ENCODE results near the gene TPP1.

Gene TPP1

GRCh38 chr11:6619004-6619745 lies at the start of gene TPP1:
Gene TPP1, minus strand, starts transcription at chr11:6619422. Its CDS starts 22 bp downstream, at chr11:6619400.
- DNase-seq (ENCODE audit: low read depth in 1 of 2, low spot score in 1 of 2), result peak; percentile 71 to 80

GRCh38 chr11:6667733-6668374 lies 48.6 kb upstream of the TPP1 start:
- DNase-seq (ENCODE audit: low read depth in 1 of 2, low spot score in 1 of 2), result no peak

- DNase-seq (ENCODE audit: low read depth in 1 of 2, low spot score in 1 of 2), result no peak
Measured at GRCh38 chr11:6666302-6667183, 47.3 kb upstream of the TPP1 start.

GRCh38 chr11:6664551-6664950 lies 45.3 kb upstream of the TPP1 start:
- DNase-seq (ENCODE audit: low read depth in 1 of 2, low spot score in 1 of 2), result no peak

GRCh38 chr11:6663794-6664469 lies 44.7 kb upstream of the TPP1 start:
- DNase-seq (ENCODE audit: low read depth in 1 of 2, low spot score in 1 of 2), result no peak

GRCh38 chr11:6660712-6661111 lies 41.5 kb upstream of the TPP1 start:
- DNase-seq (ENCODE audit: low read depth in 1 of 2, low spot score in 1 of 2), result no peak

GRCh38 chr11:6658647-6659046 lies 39.4 kb upstream of the TPP1 start:
- DNase-seq (ENCODE audit: low read depth in 1 of 2, low spot score in 1 of 2), result no peak

GRCh38 chr11:6657346-6657745 lies 38.1 kb upstream of the TPP1 start:
- DNase-seq (ENCODE audit: low read depth in 1 of 2, low spot score in 1 of 2), result no peak

GRCh38 chr11:6656936-6657335 lies 37.7 kb upstream of the TPP1 start:
- no peak for DNase-seq (ENCODE audit: low read depth in 1 of 2, low spot score in 1 of 2)

GRCh38 chr11:6656584-6656915 lies 37.3 kb upstream of the TPP1 start:
- DNase-seq (ENCODE audit: low read depth in 1 of 2, low spot score in 1 of 2), result no peak

- no peak for DNase-seq (ENCODE audit: low read depth in 1 of 2, low spot score in 1 of 2)
Measured at GRCh38 chr11:6655790-6656583, 36.8 kb upstream of the TPP1 start, which contains the start of gene DCHS1. Gene DCHS1, minus strand, starts transcription at chr11:6655809. Its CDS starts 14,196 bp downstream, at chr11:6641613.

- DNase-seq (ENCODE audit: low read depth in 1 of 2, low spot score in 1 of 2), result no peak
Measured at GRCh38 chr11:6655020-6655789, 36.0 kb upstream of the TPP1 start.

GRCh38 chr11:6654281-6655019 lies 35.2 kb upstream of the TPP1 start:
- DNase-seq (ENCODE audit: low read depth in 1 of 2, low spot score in 1 of 2), result no peak

GRCh38 chr11:6653656-6654055 lies 34.4 kb upstream of the TPP1 start:
- no peak for DNase-seq (ENCODE audit: low read depth in 1 of 2, low spot score in 1 of 2)

GRCh38 chr11:6653097-6653496 lies 33.9 kb upstream of the TPP1 start:
- DNase-seq (ENCODE audit: low read depth in 1 of 2, low spot score in 1 of 2), result no peak

GRCh38 chr11:6652182-6652581 lies 33.0 kb upstream of the TPP1 start:
- DNase-seq (ENCODE audit: low read depth in 1 of 2, low spot score in 1 of 2), result no peak

GRCh38 chr11:6650980-6651379 lies 31.8 kb upstream of the TPP1 start:
- no peak for DNase-seq (ENCODE audit: low read depth in 1 of 2, low spot score in 1 of 2)

- DNase-seq (ENCODE audit: low read depth in 1 of 2, low spot score in 1 of 2), result no peak
Measured at GRCh38 chr11:6650104-6650503, 30.9 kb upstream of the TPP1 start.

GRCh38 chr11:6648501-6648900 lies 29.3 kb upstream of the TPP1 start:
- no peak for DNase-seq (ENCODE audit: low read depth in 1 of 2, low spot score in 1 of 2)
